Bronchial epithelial cell (primary cell): ENCODE data around the gene HMCN1. TPM values are rescaled to one million over a fixed set of nuclear protein-coding genes. Genes with fewer than 3 reads are reported as not detected.

ENCODE experiments used
- DNase-seq: peaks from one replicate; pipeline ENCODE4 v3.0.0-alpha.2; 2010; ENCODE audit warnings: low read depth
- FAIRE-seq: peaks from 2 replicates; lab custom pipeline; 2011; peaks lifted over from hg19 to GRCh38; lab: Jason Lieb, UNC
- H3K27me3 ChIP-seq: 2 replicates; pipeline ENCODE4 v1.5.1; 2011; ENCODE audit warnings: low read length; ENCODE audit not compliant: control insufficient read depth, insufficient read depth
- H3K36me3 ChIP-seq: 2 replicates; pipeline ENCODE4 v1.5.1; 2011; ENCODE audit warnings: low read length; ENCODE audit not compliant: control insufficient read depth, insufficient read depth
- H3K4me3 ChIP-seq: 2 replicates; pipeline ENCODE4 v1.5.1; 2011; ENCODE audit warnings: mild to moderate bottlenecking, low read depth, low read length, control low read depth
- total RNA-seq: library from RNA; depleted of rRNA; stranded (reverse); fragments of >200 nt; gene quantifications from 2 replicates; pipeline ENCODE4 v1.2.1, GENCODE V29; 2014
- TF ChIP-seq, protein P1 (sequence below): IDR thresholded peaks from 2 replicates; pipeline ENCODE4 v1.5.1; 2011; ENCODE audit warnings: mild to moderate bottlenecking, moderate library complexity, low read length, control low read depth, inconsistent platforms; ENCODE audit not compliant: insufficient read depth, severe bottlenecking

The HMCN1 gene
- total RNA-seq, 1 donor from 2014 or later = 1.1 TPM

DNA sequence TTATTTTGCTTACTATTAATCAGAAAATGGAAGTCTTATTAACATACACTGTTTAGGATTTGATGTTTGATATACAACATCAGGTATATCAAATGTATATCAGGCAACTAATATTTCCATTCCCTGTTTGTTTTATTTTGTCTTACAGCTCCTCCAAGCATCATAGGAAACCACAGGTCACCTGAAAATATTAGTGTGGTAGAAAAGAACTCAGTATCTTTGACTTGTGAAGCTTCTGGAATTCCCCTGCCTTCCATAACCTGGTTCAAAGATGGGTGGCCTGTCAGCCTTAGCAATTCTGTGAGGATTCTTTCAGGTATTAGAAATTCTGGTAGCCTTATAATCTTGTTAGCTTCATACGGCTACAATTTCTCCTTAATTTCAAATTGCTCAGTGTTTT is 322.9 kb downstream of the HMCN1 start:
- DNase-seq (no peak), FAIRE-seq (no peak)
- no peaks in the 10 kb centered on the region for H3K36me3 ChIP-seq
- TF ChIP-seq, protein P1, sequence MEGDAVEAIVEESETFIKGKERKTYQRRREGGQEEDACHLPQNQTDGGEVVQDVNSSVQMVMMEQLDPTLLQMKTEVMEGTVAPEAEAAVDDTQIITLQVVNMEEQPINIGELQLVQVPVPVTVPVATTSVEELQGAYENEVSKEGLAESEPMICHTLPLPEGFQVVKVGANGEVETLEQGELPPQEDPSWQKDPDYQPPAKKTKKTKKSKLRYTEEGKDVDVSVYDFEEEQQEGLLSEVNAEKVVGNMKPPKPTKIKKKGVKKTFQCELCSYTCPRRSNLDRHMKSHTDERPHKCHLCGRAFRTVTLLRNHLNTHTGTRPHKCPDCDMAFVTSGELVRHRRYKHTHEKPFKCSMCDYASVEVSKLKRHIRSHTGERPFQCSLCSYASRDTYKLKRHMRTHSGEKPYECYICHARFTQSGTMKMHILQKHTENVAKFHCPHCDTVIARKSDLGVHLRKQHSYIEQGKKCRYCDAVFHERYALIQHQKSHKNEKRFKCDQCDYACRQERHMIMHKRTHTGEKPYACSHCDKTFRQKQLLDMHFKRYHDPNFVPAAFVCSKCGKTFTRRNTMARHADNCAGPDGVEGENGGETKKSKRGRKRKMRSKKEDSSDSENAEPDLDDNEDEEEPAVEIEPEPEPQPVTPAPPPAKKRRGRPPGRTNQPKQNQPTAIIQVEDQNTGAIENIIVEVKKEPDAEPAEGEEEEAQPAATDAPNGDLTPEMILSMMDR = no peak
- no peaks in the 10 kb centered on the region for H3K27me3 ChIP-seq
- H3K4me3 ChIP-seq = no peak overlapping the region

DNA sequence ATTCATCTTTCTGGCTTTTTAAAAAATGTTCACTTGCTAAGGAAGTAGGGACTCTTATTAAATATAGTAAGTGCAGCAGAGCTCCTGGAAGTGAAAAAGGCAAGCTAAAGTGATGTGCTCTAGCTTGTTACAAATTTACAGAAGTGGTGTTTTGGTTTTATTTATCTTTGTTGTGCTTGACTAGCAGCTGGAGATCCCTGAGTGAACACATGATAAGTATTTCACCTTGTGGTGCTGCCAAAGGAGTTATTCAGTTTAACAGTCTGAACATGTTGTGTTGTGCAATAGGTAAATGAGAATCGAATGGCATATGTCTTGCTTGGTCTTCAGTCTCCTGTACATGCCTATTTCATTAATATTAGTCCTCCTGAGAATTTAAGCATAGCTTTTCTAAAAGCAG is 325.1 kb downstream of the HMCN1 start:
- TF ChIP-seq, protein P1 = no peak
- Histone ChIP-seq H3K27me3 (no peaks in the 10 kb centered on the region), H3K4me3 (no peak overlapping the region), H3K36me3 (no peaks in the 10 kb centered on the region)
- FAIRE-seq (no peak), DNase-seq (peak; percentile 97)

- no peak for FAIRE-seq
- Histone ChIP-seq H3K27me3 (no peaks in the 10 kb centered on the region), H3K36me3 (no peaks in the 10 kb centered on the region), H3K4me3 (no peak overlapping the region)
- TF ChIP-seq, protein P1 = no peak
- DNase-seq = peak; percentile 86
Observed at GRCh38 chr1:186059752-186060151, 325.6 kb downstream of the HMCN1 start.

- Histone ChIP-seq H3K4me3 (no peak overlapping the region), H3K27me3 (no peaks in the 10 kb centered on the region), H3K36me3 (no peaks in the 10 kb centered on the region)
- TF ChIP-seq, protein P1 = no peak
- FAIRE-seq (no peak), DNase-seq (no peak)
Observed at GRCh38 chr1:186060226-186060625, 326.0 kb downstream of the HMCN1 start.

GRCh38 chr1:186063091-186063657 is 329.0 kb downstream of the HMCN1 start:
- TF ChIP-seq, protein P1 = no peak
- H3K4me3 ChIP-seq = no peak overlapping the region
- FAIRE-seq (no peak), DNase-seq (no peak)
- H3K36me3 ChIP-seq = no peaks in the 10 kb centered on the region
- H3K27me3 ChIP-seq = no peaks in the 10 kb centered on the region

GRCh38 chr1:186066411-186066810 is 332.2 kb downstream of the HMCN1 start:
- TF ChIP-seq, protein P1 = no peak
- Histone ChIP-seq H3K27me3 (no peaks in the 10 kb centered on the region), H3K4me3 (no peak overlapping the region), H3K36me3 (no peaks in the 10 kb centered on the region)
- FAIRE-seq = no peak
- no peak for DNase-seq
